ENCODE data around the gene WDR45B.

The WDR45B gene

DNA sequence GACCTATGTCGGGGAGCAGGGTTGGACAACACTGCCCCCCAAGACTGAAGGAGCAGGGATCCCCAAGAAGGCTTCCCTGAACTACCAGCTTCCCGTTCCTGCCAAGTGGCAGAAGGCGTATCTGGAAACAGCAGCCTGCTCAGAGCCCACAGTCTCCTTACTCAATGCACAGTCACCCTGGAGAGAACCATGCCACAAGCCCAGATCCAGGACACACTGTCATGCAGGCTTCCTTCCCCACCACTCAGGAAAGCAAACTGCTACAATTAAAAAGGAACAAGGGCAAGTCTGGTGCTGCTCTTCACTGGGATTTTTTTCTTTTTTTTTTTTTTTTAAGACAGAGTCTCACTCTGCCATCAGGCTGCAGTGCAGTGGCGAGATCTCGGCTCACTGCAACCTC is 8.2 kb downstream of the WDR45B start:
- TF ChIP-seq, protein P1, sequence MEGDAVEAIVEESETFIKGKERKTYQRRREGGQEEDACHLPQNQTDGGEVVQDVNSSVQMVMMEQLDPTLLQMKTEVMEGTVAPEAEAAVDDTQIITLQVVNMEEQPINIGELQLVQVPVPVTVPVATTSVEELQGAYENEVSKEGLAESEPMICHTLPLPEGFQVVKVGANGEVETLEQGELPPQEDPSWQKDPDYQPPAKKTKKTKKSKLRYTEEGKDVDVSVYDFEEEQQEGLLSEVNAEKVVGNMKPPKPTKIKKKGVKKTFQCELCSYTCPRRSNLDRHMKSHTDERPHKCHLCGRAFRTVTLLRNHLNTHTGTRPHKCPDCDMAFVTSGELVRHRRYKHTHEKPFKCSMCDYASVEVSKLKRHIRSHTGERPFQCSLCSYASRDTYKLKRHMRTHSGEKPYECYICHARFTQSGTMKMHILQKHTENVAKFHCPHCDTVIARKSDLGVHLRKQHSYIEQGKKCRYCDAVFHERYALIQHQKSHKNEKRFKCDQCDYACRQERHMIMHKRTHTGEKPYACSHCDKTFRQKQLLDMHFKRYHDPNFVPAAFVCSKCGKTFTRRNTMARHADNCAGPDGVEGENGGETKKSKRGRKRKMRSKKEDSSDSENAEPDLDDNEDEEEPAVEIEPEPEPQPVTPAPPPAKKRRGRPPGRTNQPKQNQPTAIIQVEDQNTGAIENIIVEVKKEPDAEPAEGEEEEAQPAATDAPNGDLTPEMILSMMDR (IDR thresholded peaks at IDR 0.05), result no peak

DNA sequence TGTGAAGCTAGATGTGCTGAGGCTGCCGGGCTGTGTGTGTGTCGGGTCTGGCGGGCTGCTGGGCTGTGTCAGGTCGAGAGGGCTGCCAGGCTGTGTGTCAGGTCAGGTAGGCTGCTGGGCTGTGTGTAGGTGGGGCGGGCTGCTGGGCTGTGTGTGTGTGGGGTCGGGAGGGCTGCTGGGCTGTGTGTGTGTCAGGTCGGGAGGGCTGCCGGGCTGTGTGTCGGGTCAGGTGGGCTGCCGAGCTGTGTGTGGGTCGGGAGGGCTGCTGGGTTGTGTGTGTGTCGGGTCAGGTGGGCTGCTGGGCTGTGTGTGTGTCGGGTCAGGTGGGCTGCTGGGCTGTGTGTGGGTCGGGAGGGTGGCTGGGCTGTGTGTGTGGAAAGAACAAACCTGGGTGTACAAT is 8.6 kb downstream of the WDR45B start:
- TF ChIP-seq, protein P1 (IDR thresholded peaks at IDR 0.05), result no peak

DNA sequence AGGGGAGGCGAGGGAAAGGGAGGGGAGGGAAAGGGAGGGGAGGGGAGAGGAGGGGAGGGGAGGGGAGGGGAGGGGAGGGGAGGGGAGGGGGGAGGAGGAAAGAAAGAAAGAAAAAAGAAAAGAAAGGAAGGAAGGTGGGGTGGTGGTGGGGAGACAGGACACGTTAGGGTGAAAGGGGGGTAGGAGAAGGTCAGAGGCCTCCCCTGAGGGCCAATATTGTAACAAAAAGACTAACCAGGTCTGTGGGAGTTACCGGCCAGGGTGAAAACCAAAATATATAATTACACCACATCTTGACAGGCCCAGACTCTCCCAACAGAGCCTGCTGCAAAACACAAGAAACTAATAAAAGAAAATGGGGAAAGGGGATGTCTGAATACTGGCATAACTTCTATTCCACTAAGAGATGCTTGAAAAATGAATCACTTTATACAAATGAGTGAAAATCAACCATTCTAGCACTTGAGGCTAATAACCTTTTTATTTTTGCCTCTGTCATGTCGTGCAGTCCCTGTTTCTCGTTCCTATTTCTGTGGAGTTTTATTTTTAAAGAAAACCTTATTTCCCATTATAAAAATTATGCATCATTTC is 10.0 kb downstream of the WDR45B start:
- TF ChIP-seq, protein P1 (IDR thresholded peaks at IDR 0.05), result no peak

DNA sequence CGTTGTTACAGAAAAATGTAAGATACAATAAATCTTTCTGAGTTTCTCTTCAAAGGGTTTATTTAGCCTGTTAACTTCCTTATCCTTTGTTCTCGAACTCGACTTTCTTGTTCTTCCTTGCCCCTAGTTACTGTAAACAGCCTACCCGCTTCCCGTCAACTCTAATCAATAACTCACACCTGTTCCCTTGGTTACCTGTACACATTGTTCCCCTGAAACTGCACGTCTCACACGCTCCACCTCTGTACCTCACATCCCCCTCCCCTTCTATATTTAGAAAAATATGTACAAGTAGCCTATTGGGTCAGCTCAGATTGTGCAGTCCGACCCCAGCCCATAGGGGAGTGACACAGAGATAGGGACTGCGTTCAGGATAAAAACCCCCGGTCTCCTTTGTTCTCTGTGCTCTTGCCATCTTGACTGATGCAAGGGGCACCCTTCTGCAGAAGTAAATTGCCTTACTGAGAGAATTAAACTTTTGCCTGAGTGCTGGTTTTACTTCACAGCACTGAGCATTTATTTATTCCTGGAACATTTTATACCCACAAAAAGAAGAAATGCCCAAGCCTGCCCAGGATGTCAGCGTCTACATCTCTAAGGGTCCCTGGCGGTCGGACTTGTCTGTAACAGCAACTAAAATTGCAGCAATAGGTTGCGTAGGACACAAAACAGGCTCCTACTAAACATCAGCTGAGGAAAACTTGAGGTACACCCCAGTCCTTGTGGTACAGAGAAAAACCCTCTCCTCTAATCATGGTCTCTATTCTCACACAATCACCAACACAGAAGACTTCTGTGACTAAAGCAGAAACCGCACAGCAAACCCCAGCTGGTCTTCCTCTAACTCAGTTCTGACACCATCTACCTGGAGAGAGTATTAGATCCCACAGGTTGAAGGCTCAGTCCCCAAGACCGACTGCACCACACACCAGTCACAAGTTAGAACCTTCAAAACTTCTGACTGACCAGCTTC is 11.3 kb downstream of the WDR45B start:
- TF ChIP-seq, protein P1 (IDR thresholded peaks at IDR 0.05), result no peak

DNA sequence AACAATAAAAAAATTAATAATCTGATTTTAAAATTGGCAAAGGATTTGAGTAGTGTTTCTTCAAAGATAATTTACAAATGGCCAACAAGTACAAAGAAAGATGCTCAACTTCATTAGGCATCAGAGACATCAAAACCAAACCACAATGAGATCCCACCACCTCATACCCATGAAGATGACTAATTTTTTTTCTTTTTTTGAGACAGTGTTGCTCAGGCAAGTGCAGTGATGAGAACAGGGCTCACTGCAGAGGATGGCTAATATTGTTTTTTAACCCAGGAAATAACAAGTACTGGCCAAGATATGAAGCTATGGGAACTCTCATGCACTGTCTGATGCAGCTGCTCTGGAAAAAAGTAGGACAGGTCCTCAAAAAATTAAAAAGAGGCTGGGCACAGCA is 14.9 kb downstream of the WDR45B start:
- TF ChIP-seq, protein P1 (IDR thresholded peaks at IDR 0.05), result no peak

DNA sequence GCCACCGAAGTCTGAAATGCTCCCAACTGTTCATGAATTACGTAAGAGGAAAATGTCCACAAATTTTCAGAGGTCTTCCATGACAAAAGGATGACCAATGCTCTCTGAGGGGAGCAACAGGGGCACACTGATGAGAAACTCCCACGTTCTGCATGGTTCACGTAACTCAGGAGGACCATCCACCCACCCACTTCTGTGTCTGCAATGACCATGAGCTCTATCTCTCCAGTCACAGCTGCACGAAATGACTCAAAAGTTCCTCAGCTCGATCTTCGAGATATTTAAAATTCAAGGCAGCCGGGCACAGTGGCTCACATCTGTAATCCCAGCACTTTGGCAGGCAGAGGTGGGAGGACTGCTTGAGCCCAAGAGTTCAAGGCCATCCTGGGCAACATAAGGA is 15.8 kb downstream of the WDR45B start:
- TF ChIP-seq, protein P1 (IDR thresholded peaks at IDR 0.05), result no peak

DNA sequence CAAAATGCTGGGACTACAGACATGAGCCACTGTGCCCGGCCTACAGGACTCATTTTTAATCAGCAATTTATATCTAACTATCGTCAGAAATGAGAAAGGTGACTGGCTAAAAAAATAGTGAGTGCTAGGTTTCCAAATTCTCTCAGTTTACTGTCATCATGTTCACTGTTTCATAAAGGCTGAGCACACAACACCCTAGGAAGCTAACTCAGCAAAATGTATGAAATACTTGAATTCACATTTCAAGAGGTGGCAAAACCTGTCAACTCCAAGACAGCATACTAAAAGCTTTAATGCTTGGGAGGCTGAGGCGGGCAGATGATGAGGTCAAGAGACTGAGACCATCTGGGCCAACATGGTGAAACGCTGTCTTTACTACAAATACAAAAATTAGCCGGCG is 16.7 kb downstream of the WDR45B start:
- TF ChIP-seq, protein P1 (IDR thresholded peaks at IDR 0.05), result no peak
